CD14-positive monocyte (primary cell): Measurements from ENCODE around the gene ZNF273. TPM values are rescaled to one million over a fixed set of nuclear protein-coding genes. Genes with fewer than 3 reads are reported as not detected.

ENCODE experiments used
- DNase-seq, 3 donors: peaks; one replicate each; pipeline ENCODE4 v3.0.0-alpha.2; 2011 to 2022
- H2AFZ ChIP-seq: 2 replicates; pipeline ENCODE4 v1.6.0; 2012; ENCODE audit warnings: mild to moderate bottlenecking, low read depth, low read length, inconsistent platforms; ENCODE audit not compliant: insufficient read depth, poor library complexity, severe bottlenecking
- H3K27ac ChIP-seq, 2 donors: 1 replicate in 1 of 2; 2 replicates in 1 of 2; pipeline ENCODE4 v1.5.1; 2012 to 2013; ENCODE audit warnings: low read length in 2 of 2, control low read depth in 1 of 2, inconsistent platforms in 1 of 2, low read depth in 1 of 2, mild to moderate bottlenecking in 1 of 2
- H3K27me3 ChIP-seq, 2 donors: one replicate each; pipeline versions ENCODE4 v1.6.0 to v1.6.1; 2011 to 2013; ENCODE audit warnings: low read length in 2 of 2; ENCODE audit not compliant: control insufficient read depth in 2 of 2, insufficient read depth in 2 of 2
- H3K36me3 ChIP-seq, 2 donors: replicated peaks in 1 of 2; 1 replicate in 1 of 2; 2 replicates in 1 of 2; pipeline versions ENCODE4 v1.5.1 to v1.6.1; 2012 to 2013; ENCODE audit warnings: low read length in 2 of 2, control low read depth in 1 of 2, inconsistent platforms in 1 of 2, mild to moderate bottlenecking in 1 of 2; ENCODE audit not compliant: insufficient read depth in 2 of 2, control insufficient read depth in 1 of 2
- H3K4me1 ChIP-seq, 2 donors: 1 replicate in 1 of 2; 2 replicates in 1 of 2; pipeline versions ENCODE4 v1.5.1 to v1.6.1; 2012 to 2013; ENCODE audit warnings: low read length in 2 of 2, control low read depth in 1 of 2, inconsistent platforms in 1 of 2, mild to moderate bottlenecking in 1 of 2, moderate library complexity in 1 of 2; ENCODE audit not compliant: insufficient read depth in 2 of 2, control insufficient read depth in 1 of 2
- H3K4me2 ChIP-seq: replicated peaks from 2 replicates; pipeline ENCODE3; 2012; ENCODE audit warnings: low read length, moderate library complexity, mild to moderate bottlenecking; ENCODE audit not compliant: poor library complexity, severe bottlenecking; ENCODE audit errors: extremely low read depth
- H3K4me3 ChIP-seq, 3 experiments: fragments of 200-600 bp in 1 of 3; sonication (generic) in 1 of 3; replicated peaks in 1 of 3; 1 replicate in 2 of 3; 2 replicates in 1 of 3; pipeline ENCODE4 v1.5.1; 2011 to 2013; ENCODE audit warnings: low read length in 3 of 3, mild to moderate bottlenecking in 3 of 3, control low read depth in 2 of 3, low read depth in 2 of 3, inconsistent platforms in 1 of 3, moderate library complexity in 1 of 3
- H3K79me2 ChIP-seq: 2 replicates; pipeline ENCODE4 v1.6.0; 2012; ENCODE audit warnings: mild to moderate bottlenecking, control low read depth, inconsistent platforms, low read length, moderate library complexity; ENCODE audit not compliant: insufficient read depth
- H3K9ac ChIP-seq: 2 replicates; pipeline ENCODE4 v1.6.0; 2017; ENCODE audit warnings: low read length, mild to moderate bottlenecking; ENCODE audit not compliant: insufficient read depth, poor library complexity, severe bottlenecking
- H3K9me3 ChIP-seq, 2 donors: replicated peaks in 1 of 2; 1 replicate in 1 of 2; 2 replicates in 1 of 2; pipeline versions ENCODE4 v1.5.1 to v1.6.1; 2012 to 2013; ENCODE audit warnings: low read length in 2 of 2, control low read depth in 1 of 2; ENCODE audit not compliant: control insufficient read depth in 1 of 2, insufficient read depth in 1 of 2
- H4K20me1 ChIP-seq: 2 replicates; pipeline ENCODE4 v1.6.0; 2012; ENCODE audit warnings: mild to moderate bottlenecking, low read length, control low read depth, moderate library complexity; ENCODE audit not compliant: insufficient read depth
- H3K27ac Mint-ChIP-seq, 7 donors: one replicate each; pipeline ENCODE4 v1.8.0; 2020; ENCODE audit warnings: mild to moderate bottlenecking in 7 of 7, mixed read lengths in 7 of 7, moderate library complexity in 6 of 7, inconsistent platforms in 2 of 7
- H3K27me3 Mint-ChIP-seq, 3 donors: one replicate each; pipeline ENCODE4 v1.8.0; 2021 to 2022; ENCODE audit warnings: low read depth in 3 of 3, mild to moderate bottlenecking in 3 of 3, mixed read lengths in 3 of 3, moderate library complexity in 3 of 3, inconsistent platforms in 1 of 3
- H3K36me3 Mint-ChIP-seq, 2 donors: one replicate each; pipeline ENCODE4 v1.8.0; 2020; ENCODE audit warnings: mixed read lengths in 2 of 2, inconsistent platforms in 1 of 2, mild to moderate bottlenecking in 1 of 2
- H3K4me1 Mint-ChIP-seq: one replicate; pipeline ENCODE4 v1.8.0; 2020; ENCODE audit warnings: mild to moderate bottlenecking, mixed read lengths
- H3K4me3 Mint-ChIP-seq, 2 donors: one replicate each; pipeline ENCODE4 v1.8.0; 2020; ENCODE audit warnings: mild to moderate bottlenecking in 2 of 2, mixed read lengths in 2 of 2, moderate library complexity in 1 of 2
- H3K9me3 Mint-ChIP-seq, 7 donors: one replicate each; pipeline ENCODE4 v1.8.0; 2020 to 2022; ENCODE audit warnings: mixed read lengths in 7 of 7, mild to moderate bottlenecking in 6 of 7, moderate library complexity in 6 of 7, inconsistent platforms in 2 of 7
- WGBS: methylation state at CpG from one replicate; pipeline ENCODE4 v1.1.5; 2013; ENCODE audit warnings: missing lambda C conversion rate; ENCODE audit not compliant: insufficient coverage; 5-methylcytosine and 5-hydroxymethylcytosine counted together
- intact Hi-C, 2 donors: fragments of 100-400 bp; cut with micrococcal nuclease; formaldehyde crosslinking; loops; one replicate each; pipeline versions ENCODE4 v1.15.0 to v1.15.1; 2023
- polyA plus RNA-seq, 3 donors: library from polyadenylated mRNA; depleted of rRNA in 1 of 3; unstranded in 2 of 3; stranded (reverse) in 1 of 3; fragments of 300-500 nt in 2 of 3; fragments of >200 nt in 1 of 3; fragmentation: Illumina TruSeq in 2 of 3; gene quantifications; 1 replicate in 2 of 3; 2 replicates in 1 of 3; pipeline ENCODE4 v1.2.3, GENCODE V29; 2012 to 2021
- TF ChIP-seq, protein P1 (sequence below): fragments of 200-600 bp; IDR thresholded peaks from one replicate; pipeline ENCODE4 v1.8.0; 2022; ENCODE audit warnings: antibody characterized with exemption, mild to moderate bottlenecking

ZNF273 gene
- polyA plus RNA-seq, 3 donors, result 0.21 to 1.7 (median 0.62) TPM

DNA sequence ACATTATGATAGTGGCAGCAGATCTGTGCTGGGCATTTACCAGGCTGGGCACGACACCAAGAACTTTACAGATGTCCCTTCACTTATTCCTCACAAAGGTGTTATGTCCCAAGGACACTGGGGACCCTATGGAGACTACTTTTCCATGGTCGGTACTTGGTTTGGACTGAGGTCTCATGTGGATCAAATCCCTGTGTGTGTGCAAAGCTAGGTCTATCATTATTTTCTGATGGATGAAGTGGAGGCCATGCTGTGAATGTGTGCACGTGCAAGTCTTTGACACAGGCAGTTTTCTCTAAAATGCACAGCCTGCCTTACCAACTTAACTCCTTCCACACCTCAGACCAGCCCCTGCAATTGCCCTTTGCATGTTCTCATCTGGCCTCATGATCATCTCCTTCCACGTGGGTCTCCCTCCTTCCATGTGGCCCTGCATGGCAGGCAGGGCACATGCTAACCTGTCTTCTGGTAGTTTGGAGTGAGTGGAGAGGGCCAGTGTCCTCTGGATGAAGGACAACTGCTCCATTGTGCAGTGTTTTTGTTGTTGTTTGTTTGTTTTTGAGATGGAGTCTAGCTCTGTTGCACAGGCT lies 16.0 kb upstream of the ZNF273 start:
- DNase-seq, result no peak
- no peak overlapping the region for H3K27ac Mint-ChIP-seq
- no peak overlapping the region for H3K27ac ChIP-seq

DNA sequence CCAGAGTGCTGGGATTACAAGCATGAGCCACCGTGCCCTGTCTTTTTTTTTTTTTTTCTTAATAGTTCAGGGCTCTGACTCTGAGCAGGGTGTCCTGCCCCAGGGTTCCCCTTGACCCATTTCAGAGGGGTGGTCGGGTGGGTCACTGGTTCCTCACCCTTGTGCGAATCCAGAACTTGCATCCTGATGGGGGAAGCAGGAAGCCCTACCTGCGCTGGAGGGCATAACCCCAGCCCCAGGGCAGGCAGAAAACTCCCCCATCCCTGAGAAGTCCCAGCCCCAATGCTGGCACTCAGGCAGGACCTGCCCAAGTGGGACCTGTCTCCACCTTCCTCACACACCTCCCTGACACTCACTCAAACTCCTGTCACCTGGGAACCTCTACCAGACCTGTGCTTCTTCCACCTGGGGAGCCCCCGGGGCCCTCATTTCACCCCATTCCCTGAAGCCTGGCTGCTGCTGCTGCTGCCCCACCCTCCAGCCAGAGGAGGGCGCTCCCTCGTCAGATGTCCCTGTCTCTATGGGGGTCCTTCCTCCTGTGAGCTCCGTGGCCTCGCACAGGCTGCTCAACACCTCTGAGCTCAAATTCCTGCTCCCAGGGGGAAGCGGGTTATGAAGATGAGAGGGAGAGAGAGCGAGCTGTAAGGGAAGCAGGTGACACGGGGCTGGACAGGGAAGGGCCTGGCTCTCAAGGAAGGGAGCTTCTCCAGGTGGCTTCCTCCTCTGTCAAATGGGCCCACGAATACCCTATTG lies 15.1 kb upstream of the ZNF273 start:
- peak in 2 of 3 donors; percentile 3 to 12 for DNase-seq
- peaks cover 16 to 21% of the 10 kb centered on the region in 2 donors for H3K4me1 ChIP-seq
- Mint-ChIP-seq H3K27ac (no peak overlapping the region), H3K9me3 (peaks cover 12 to 42% (median 25%) of the 10 kb centered on the region in 7 donors), H3K4me1 (peaks cover 19% of the 10 kb centered on the region), H3K36me3 (no peaks in the 10 kb centered on the region), H3K27me3 (peaks cover 45 to 77% (median 60%) of the 10 kb centered on the region in 3 donors), H3K4me3 (peak overlapping the region; percentile 92 to 97)
- no peaks in the 10 kb centered on the region for H3K36me3 ChIP-seq
- H3K4me2 ChIP-seq, result peak overlapping the region; percentile 89
- H3K4me3 ChIP-seq, result peak overlapping the region; percentile 24 to 75 (median 48)
- peak overlapping the region; percentile 86 for H2AFZ ChIP-seq
- intact Hi-C loops, result no loop called here
- H3K9me3 ChIP-seq, result peaks cover 21 to 31% of the 10 kb centered on the region in 2 donors
- H3K27ac ChIP-seq, result no peak overlapping the region
- peaks cover 6 to 44% of the 10 kb centered on the region in 2 donors for H3K27me3 ChIP-seq
- H3K9ac ChIP-seq, result peak overlapping the region; percentile 59
- no peaks in the 10 kb centered on the region for H4K20me1 ChIP-seq
- TF ChIP-seq, protein P1, sequence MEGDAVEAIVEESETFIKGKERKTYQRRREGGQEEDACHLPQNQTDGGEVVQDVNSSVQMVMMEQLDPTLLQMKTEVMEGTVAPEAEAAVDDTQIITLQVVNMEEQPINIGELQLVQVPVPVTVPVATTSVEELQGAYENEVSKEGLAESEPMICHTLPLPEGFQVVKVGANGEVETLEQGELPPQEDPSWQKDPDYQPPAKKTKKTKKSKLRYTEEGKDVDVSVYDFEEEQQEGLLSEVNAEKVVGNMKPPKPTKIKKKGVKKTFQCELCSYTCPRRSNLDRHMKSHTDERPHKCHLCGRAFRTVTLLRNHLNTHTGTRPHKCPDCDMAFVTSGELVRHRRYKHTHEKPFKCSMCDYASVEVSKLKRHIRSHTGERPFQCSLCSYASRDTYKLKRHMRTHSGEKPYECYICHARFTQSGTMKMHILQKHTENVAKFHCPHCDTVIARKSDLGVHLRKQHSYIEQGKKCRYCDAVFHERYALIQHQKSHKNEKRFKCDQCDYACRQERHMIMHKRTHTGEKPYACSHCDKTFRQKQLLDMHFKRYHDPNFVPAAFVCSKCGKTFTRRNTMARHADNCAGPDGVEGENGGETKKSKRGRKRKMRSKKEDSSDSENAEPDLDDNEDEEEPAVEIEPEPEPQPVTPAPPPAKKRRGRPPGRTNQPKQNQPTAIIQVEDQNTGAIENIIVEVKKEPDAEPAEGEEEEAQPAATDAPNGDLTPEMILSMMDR, result peak; percentile 67
- no peaks in the 10 kb centered on the region for H3K79me2 ChIP-seq
- WGBS, result 11% methylated on average over 10 of the region's 13 CpGs

More for the DNA sequence above, 16.0 kb upstream of the ZNF273 start:
- Histone ChIP-seq H3K4me1 (peaks cover 16 to 21% of the 10 kb centered on the region in 2 donors), H3K36me3 (no peaks in the 10 kb centered on the region), H2AFZ (no peak overlapping the region), H3K79me2 (no peaks in the 10 kb centered on the region), H3K4me3 (no peak overlapping the region), H4K20me1 (no peaks in the 10 kb centered on the region), H3K4me2 (no peak overlapping the region), H3K27me3 (peaks cover 6 to 52% of the 10 kb centered on the region in 2 donors), H3K9me3 (peaks cover 30 to 40% of the 10 kb centered on the region in 2 donors), H3K9ac (no peak overlapping the region)
- 87% methylated on average over 4 of the region's 4 CpGs for WGBS
- Mint-ChIP-seq H3K36me3 (no peaks in the 10 kb centered on the region), H3K4me1 (peaks cover 22% of the 10 kb centered on the region), H3K27me3 (peaks cover 54 to 84% (median 65%) of the 10 kb centered on the region in 3 donors), H3K4me3 (peak overlapping the region in 1 of 2 donors; percentile 35), H3K9me3 (peaks cover 17 to 50% (median 33%) of the 10 kb centered on the region in 7 donors)
- intact Hi-C loops, result no loop called here
- TF ChIP-seq, protein P1, result no peak
